Measurements from ENCODE around the gene MTRF1L. TPM values are rescaled to one million over a fixed set of nuclear protein-coding genes. Genes with fewer than 3 reads are reported as not detected.

The MTRF1L gene
- total and polyA plus RNA-seq, 2 of the 8 experiments (the other 6 are each of a cell fraction or from before 2014, with no cell fraction given): 4.5 to 26.5 TPM

DNA sequence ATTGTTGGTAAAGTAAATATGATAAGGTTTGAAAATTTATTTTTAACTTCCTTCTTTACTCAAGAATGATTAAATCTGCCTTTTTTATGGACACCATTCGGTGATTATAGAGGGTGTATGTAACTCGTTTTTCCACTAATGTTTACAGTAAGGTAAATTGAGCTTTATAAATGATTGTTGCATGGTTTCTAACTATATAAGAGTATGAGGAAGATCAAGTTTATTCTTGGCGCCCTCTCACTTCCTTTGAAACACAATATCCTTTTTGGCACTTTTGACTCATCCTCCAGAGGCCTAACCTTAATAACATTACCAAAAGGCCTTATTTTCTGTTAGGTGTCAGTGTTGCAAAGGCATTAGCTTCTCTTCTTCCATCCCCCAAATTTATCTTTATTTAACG lies 41.8 kb upstream of the MTRF1L start:
- no peak for DNase-seq (ENCODE audit: low read depth in 1 of 2, low spot score in 2 of 2)
- no peak overlapping the region for H3K56ac ChIP-seq (replicated peaks; ENCODE audit: insufficient read length, low read depth, low read length)
- H4K91ac ChIP-seq (replicated peaks; ENCODE audit: insufficient read length, low read length): no peak overlapping the region
- no peaks in the 10 kb centered on the region for H4K20me1 ChIP-seq (replicated peaks in 1 of 2; ENCODE audit: control insufficient read depth in 1 of 2, insufficient read depth in 2 of 2, low read length in 2 of 2)
- no peak overlapping the region for H2BK5ac ChIP-seq (ENCODE audit: low read depth, low read length)
- H3K4me3 ChIP-seq (ENCODE audit: extremely low read depth in 1 of 4, insufficient read depth in 2 of 4, low read depth in 3 of 4, low read length in 4 of 4): no peak overlapping the region
- no peak overlapping the region for H4K5ac ChIP-seq (ENCODE audit: insufficient read length, low read depth, low read length)
- no peak overlapping the region for H3K27ac ChIP-seq (ENCODE audit: low read depth, low read length)
- no peak overlapping the region for H2AFZ ChIP-seq (ENCODE audit: low read length)
- FAIRE-seq: no peak
- no peak overlapping the region for H3K18ac ChIP-seq (ENCODE audit: extremely low read depth, low read length)
- H2BK15ac ChIP-seq (ENCODE audit: low read length): no peak overlapping the region
- H2BK120ac ChIP-seq (replicated peaks; ENCODE audit: low read depth, low read length): no peak overlapping the region
- WGBS, 2 experiments (ENCODE audit: extremely low coverage in 1 of 2, insufficient coverage in 1 of 2, insufficient read length in 1 of 2, insufficient replicate concordance in 2 of 2, low coverage in 1 of 2, low lambda C conversion rate in 2 of 2, missing lambda C conversion rate in 1 of 2): 91% methylated on average over 4 of the region's 4 CpGs; no CpG with 5 or more reads in 1 of the 2 experiments
- H3K79me1 ChIP-seq (ENCODE audit: low read depth, low read length): no peaks in the 10 kb centered on the region
- no peaks in the 10 kb centered on the region for H3K9me3 ChIP-seq (ENCODE audit: insufficient read depth in 2 of 2, low read depth in 1 of 2, low read length in 1 of 2)
- H3K4ac ChIP-seq (replicated peaks; ENCODE audit: insufficient read length, low read depth, low read length): no peak overlapping the region
- H3K4me2 ChIP-seq (ENCODE audit: insufficient read depth in 1 of 2, low read depth in 2 of 2, low read length in 2 of 2): no peak overlapping the region
- no peaks in the 10 kb centered on the region for H3K27me3 ChIP-seq (replicated peaks in 1 of 4; ENCODE audit: control insufficient read depth in 3 of 4, extremely low read depth in 1 of 4, insufficient read depth in 3 of 4, low read length in 3 of 4)
- H3K23me2 ChIP-seq (ENCODE audit: low read depth, low read length): no peaks in the 10 kb centered on the region
- TF ChIP-seq POLR2A (IDR thresholded peaks at IDR 0.05; ENCODE audit: control extremely low read depth in 1 of 2, low read depth in 2 of 2, low read length in 2 of 2): no peak
- no peak for TF ChIP-seq GTF2F1 (IDR thresholded peaks at IDR 0.05; ENCODE audit: borderline replicate concordance, low read depth, low read length)
- no peak for TF ChIP-seq SIN3A (conservative IDR thresholded peaks at IDR 0.05 in 1 of 2, IDR thresholded peaks at IDR 0.05 in 1 of 2; ENCODE audit: low read depth in 1 of 2, low read length in 2 of 2)
- TF ChIP-seq EP300 (IDR thresholded peaks at IDR 0.05; ENCODE audit: borderline replicate concordance in 1 of 2, low read depth in 2 of 2, low read length in 2 of 2): no peak
- TF ChIP-seq JUN (IDR thresholded peaks at IDR 0.05; ENCODE audit: low read depth, low read length): no peak
- no peak for TF ChIP-seq RNF2 (IDR thresholded peaks at IDR 0.05; ENCODE audit: borderline replicate concordance, low read depth, low read length, missing control alignments, poor library complexity, severe bottlenecking)
- no peak overlapping the region for H4K8ac ChIP-seq (ENCODE audit: extremely low read depth, insufficient read depth, low read length)
- peaks cover 0 to 3% (median 0%) of the 10 kb centered on the region in 4 experiments; a peak in 1 of 7 replicates for H3K4me1 ChIP-seq (replicated peaks in 1 of 4; ENCODE audit: control insufficient read depth in 3 of 4, insufficient read depth in 4 of 4, low read length in 3 of 4)
- no peak overlapping the region for H3K9ac ChIP-seq (replicated peaks in 1 of 4; ENCODE audit: extremely low read depth in 1 of 4, low read depth in 3 of 4, low read length in 3 of 4)
- POLR2A ChIA-PET (ENCODE audit: partially characterized antibody): no interaction called here
- H2BK12ac ChIP-seq (ENCODE audit: low read depth, low read length): no peak overlapping the region
- peaks cover 0 to 6% (median 2%) of the 10 kb centered on the region in 4 experiments; a peak in 3 of 8 replicates for H3K36me3 ChIP-seq (ENCODE audit: control insufficient read depth in 2 of 4, insufficient read depth in 4 of 4, low read length in 3 of 4)
- H3K23ac ChIP-seq (ENCODE audit: insufficient read length): no peak overlapping the region
- CTCF ChIA-PET (ENCODE audit: partially characterized antibody): interaction anchor here (1.0 to 2.1 kb wide), 3 partner anchors 8 to 519 kb away, joined by 3 to 5 read pairs (median 4); no protein-coding TSS in a partner anchor
- no peak overlapping the region for H2BK20ac ChIP-seq (ENCODE audit: low read length)
- H3K79me2 ChIP-seq (ENCODE audit: control insufficient read depth in 1 of 2, insufficient read depth in 2 of 2, low read length in 2 of 2): no peaks in the 10 kb centered on the region
- H2AK5ac ChIP-seq (ENCODE audit: low read depth, low read length): no peak overlapping the region
- no peak overlapping the region for H3K14ac ChIP-seq (ENCODE audit: insufficient read length)

Measured in H1 (cell line).